ENCODE measurements around the gene ABO. TPM values are rescaled to one million over a fixed set of nuclear protein-coding genes. Genes with fewer than 3 reads are reported as not detected.

The ABO gene
- total RNA-seq, 1 donor from 2014 or later: not detected

GRCh38 chr9:133256686-133257091 lies 18.3 kb downstream of the ABO start:
- TF ChIP-seq CTCF (IDR thresholded peaks at IDR 0.05): no peak
- H3K4me1 Mint-ChIP-seq: no peaks in the 10 kb centered on the region
- intact Hi-C loops (cut with micrococcal nuclease): no loop called here
- CTCF ChIA-PET: no interaction called here
- POLR2A ChIA-PET: no interaction called here
- no peak overlapping the region for H3K27ac Mint-ChIP-seq
- H3K27me3 Mint-ChIP-seq: peaks cover 4% of the 10 kb centered on the region
- no peak overlapping the region for H3K4me3 Mint-ChIP-seq
- DNase-seq: no peak
- H3K36me3 Mint-ChIP-seq (ENCODE audit: low read depth): no peaks in the 10 kb centered on the region
- H3K9me3 Mint-ChIP-seq: no peaks in the 10 kb centered on the region
- no peak for ATAC-seq (ENCODE audit: low read depth)

- intact Hi-C loops (cut with micrococcal nuclease): no loop called here
- ChIA-PET CTCF (no interaction called here), POLR2A (no interaction called here)
- H3K4me1 Mint-ChIP-seq: no peaks in the 10 kb centered on the region
- H3K27ac Mint-ChIP-seq: no peak overlapping the region
- no peak for TF ChIP-seq CTCF (IDR thresholded peaks at IDR 0.05)
- H3K9me3 Mint-ChIP-seq: no peaks in the 10 kb centered on the region
- H3K36me3 Mint-ChIP-seq (ENCODE audit: low read depth): no peaks in the 10 kb centered on the region
- ATAC-seq (ENCODE audit: low read depth): no peak
- no peak overlapping the region for H3K4me3 Mint-ChIP-seq
- no peak for DNase-seq
- H3K27me3 Mint-ChIP-seq: peaks cover 4% of the 10 kb centered on the region
These were observed 18.9 kb downstream of the ABO start for GRCh38 chr9:133256136-133256461.

GRCh38 chr9:133255371-133256135 lies 19.4 kb downstream of the ABO start:
- ChIA-PET CTCF (no interaction called here), POLR2A (no interaction called here)
- DNase-seq (no peak), ATAC-seq (ENCODE audit: low read depth) (no peak)
- intact Hi-C loops (cut with micrococcal nuclease): no loop called here
- Mint-ChIP-seq H3K27me3 (peaks cover 5% of the 10 kb centered on the region), H3K4me3 (no peak overlapping the region), H3K36me3 (ENCODE audit: low read depth) (no peaks in the 10 kb centered on the region), H3K27ac (no peak overlapping the region), H3K4me1 (no peaks in the 10 kb centered on the region), H3K9me3 (no peaks in the 10 kb centered on the region)
- no peak for TF ChIP-seq CTCF (IDR thresholded peaks at IDR 0.05)

GRCh38 chr9:133254471-133254870 lies 20.5 kb downstream of the ABO start:
- H3K27me3 Mint-ChIP-seq: peaks cover 9% of the 10 kb centered on the region
- TF ChIP-seq CTCF (IDR thresholded peaks at IDR 0.05): no peak
- CTCF ChIA-PET: no interaction called here
- intact Hi-C loops (cut with micrococcal nuclease): no loop called here
- H3K36me3 Mint-ChIP-seq (ENCODE audit: low read depth): no peaks in the 10 kb centered on the region
- ATAC-seq (ENCODE audit: low read depth) (no peak), DNase-seq (no peak)
- no peaks in the 10 kb centered on the region for H3K4me1 Mint-ChIP-seq
- POLR2A ChIA-PET: no interaction called here
- H3K9me3 Mint-ChIP-seq: no peaks in the 10 kb centered on the region
- H3K4me3 Mint-ChIP-seq: no peak overlapping the region
- H3K27ac Mint-ChIP-seq: no peak overlapping the region

- no peaks in the 10 kb centered on the region for H3K36me3 Mint-ChIP-seq (ENCODE audit: low read depth)
- no peak for ATAC-seq (ENCODE audit: low read depth)
- no peak for DNase-seq
- H3K27ac Mint-ChIP-seq: no peak overlapping the region
- POLR2A ChIA-PET: no interaction called here
- H3K9me3 Mint-ChIP-seq: no peaks in the 10 kb centered on the region
- CTCF ChIA-PET: no interaction called here
- TF ChIP-seq CTCF (IDR thresholded peaks at IDR 0.05): no peak
- no peaks in the 10 kb centered on the region for H3K4me1 Mint-ChIP-seq
- no peak overlapping the region for H3K4me3 Mint-ChIP-seq
- intact Hi-C loops (cut with micrococcal nuclease): no loop called here
- peaks cover 15% of the 10 kb centered on the region for H3K27me3 Mint-ChIP-seq
These were observed 21.7 kb downstream of the ABO start for GRCh38 chr9:133253268-133253667.

Data from activated B cell treated with CpG ODN at 0.5 μM for 24 hours (primary cell).